ENCODE data around the gene SLAMF7.

DNA sequence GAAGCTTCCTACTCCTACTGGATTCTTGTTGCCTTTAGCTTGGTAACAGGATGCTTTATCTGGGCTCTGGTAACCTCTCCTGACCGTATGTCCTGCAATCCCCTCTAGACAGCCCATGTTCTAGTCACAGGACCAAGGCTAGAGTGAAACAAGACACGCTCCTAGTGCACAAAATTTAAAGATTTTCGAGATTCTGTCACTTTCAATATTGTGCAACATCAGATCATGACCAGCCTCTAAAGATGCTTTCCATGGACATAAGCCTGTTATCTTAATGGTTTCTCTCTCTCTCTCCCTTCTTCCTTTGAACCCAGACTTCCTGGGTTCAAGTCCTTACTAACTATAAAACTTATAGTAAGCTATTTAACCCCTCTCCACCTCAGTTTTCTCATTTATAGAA, 55.3 kb downstream of the SLAMF7 start:
- TF ChIP-seq, protein P1, sequence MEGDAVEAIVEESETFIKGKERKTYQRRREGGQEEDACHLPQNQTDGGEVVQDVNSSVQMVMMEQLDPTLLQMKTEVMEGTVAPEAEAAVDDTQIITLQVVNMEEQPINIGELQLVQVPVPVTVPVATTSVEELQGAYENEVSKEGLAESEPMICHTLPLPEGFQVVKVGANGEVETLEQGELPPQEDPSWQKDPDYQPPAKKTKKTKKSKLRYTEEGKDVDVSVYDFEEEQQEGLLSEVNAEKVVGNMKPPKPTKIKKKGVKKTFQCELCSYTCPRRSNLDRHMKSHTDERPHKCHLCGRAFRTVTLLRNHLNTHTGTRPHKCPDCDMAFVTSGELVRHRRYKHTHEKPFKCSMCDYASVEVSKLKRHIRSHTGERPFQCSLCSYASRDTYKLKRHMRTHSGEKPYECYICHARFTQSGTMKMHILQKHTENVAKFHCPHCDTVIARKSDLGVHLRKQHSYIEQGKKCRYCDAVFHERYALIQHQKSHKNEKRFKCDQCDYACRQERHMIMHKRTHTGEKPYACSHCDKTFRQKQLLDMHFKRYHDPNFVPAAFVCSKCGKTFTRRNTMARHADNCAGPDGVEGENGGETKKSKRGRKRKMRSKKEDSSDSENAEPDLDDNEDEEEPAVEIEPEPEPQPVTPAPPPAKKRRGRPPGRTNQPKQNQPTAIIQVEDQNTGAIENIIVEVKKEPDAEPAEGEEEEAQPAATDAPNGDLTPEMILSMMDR (IDR thresholded peaks at IDR 0.05) = no peak
- no peak for TF ChIP-seq POLR2A (IDR thresholded peaks at IDR 0.05)

Measured in right lobe of liver (tissue), 4 donors.